ENCODE measurements around the gene HM13. TPM values are rescaled to one million over a fixed set of nuclear protein-coding genes. Genes with fewer than 3 reads are reported as not detected.
"Not testable (repeated sequence)": the region's sequence is repeated elsewhere in the genome, so short reads cannot be mapped to it uniquely, and the experiment has no call there.

HM13 gene
- total RNA-seq, 5 donors from 2014 or later (not counting 1 experiment from before 2014, with no cell fraction given), result 108 to 149 (median 140) TPM

DNA sequence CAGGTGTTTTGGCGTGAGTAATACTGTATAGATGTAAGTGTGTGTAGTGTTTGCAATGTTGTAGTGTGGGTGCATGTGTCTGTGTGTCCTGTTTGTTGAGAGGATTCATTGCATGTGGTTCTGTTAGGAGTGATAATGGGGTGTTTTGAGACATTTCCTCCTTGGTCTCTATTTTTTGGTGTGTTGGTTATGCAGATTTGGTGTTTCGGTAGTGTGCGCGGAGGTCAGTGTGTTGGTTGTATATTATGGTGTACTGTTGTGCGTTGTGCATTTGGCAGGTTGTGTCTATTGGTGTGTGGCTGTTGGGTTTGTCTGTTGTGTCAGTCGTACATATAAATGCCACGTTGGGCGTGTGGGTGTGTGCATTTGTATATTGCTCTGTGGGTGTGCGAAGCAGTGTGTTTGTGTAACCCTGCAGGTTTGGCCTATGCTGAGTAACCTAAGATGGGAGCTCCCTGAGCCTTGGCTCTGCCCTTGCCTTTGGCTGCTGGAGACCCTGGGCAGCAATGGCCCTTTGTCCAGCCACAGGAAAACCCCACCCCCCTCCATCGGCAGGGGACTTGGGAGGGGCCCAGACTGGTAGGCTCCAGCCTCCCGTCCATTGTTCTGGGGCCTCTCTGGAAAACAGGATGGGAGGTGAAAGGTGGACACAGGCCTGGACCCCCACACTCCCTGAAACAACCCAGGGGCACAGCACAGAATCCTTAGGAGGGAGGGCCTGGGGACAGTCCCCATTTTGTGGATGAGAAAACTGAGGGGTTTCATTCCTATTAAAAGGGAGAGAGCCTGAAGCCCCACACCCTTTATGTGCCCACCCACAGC, 80.5 kb downstream of the HM13 start:
- 85% methylated on average over 9 of the region's 11 CpGs for WGBS (ENCODE audit: insufficient coverage)
- Mint-ChIP-seq H3K27ac (no peak overlapping the region), H3K4me3 (no peak overlapping the region)

GRCh38 chr20:31595380-31595653, 81.1 kb downstream of the HM13 start:
- Mint-ChIP-seq H3K27ac (no peak overlapping the region), H3K4me3 (no peak overlapping the region), H3K36me3 (no peaks in the 10 kb centered on the region), H3K27me3 (peaks cover 0 to 2% of the 10 kb centered on the region in 2 donors), H3K4me1 (no peaks in the 10 kb centered on the region), H3K9me3 (no peaks in the 10 kb centered on the region)
- peaks cover 0 to 8% of the 10 kb centered on the region in 2 experiments for H3K27me3 ChIP-seq (replicated peaks in 1 of 2; ENCODE audit: control insufficient read depth in 2 of 2, extremely low read depth in 1 of 2, insufficient read depth in 2 of 2, low read length in 1 of 2)
- POLR2A ChIA-PET, result no interaction called here
- no CpG with 5 or more reads among the region's 3 CpGs for WGBS (ENCODE audit: insufficient coverage)
- no peaks in the 10 kb centered on the region for H3K9me3 ChIP-seq
- CTCF ChIA-PET, result interaction anchor here (0.5 to 0.6 kb wide), 3 partner anchors 8 to 39 kb away, joined by 3 to 4 read pairs (median 4); no protein-coding TSS in a partner anchor
- H3K36me3 ChIP-seq (ENCODE audit: control insufficient read depth in 2 of 2, extremely low read depth in 1 of 2, insufficient read depth in 1 of 2, low read length in 1 of 2), result no peaks in the 10 kb centered on the region
- no peak overlapping the region for H3K4me3 ChIP-seq (ENCODE audit: control insufficient read depth in 1 of 2, extremely low read depth in 1 of 2, low read length in 1 of 2)
- H3K27ac ChIP-seq (ENCODE audit: low read length), result no peak overlapping the region
- ATAC-seq (replicated peaks in 1 of 4) (no peak), DNase-seq (no peak)
- no peaks in the 10 kb centered on the region for H3K4me1 ChIP-seq (ENCODE audit: control insufficient read depth in 1 of 2, extremely low read depth in 1 of 2, insufficient read depth in 2 of 2, low read length in 2 of 2)

More for the DNA sequence above, 80.5 kb downstream of the HM13 start:
- Mint-ChIP-seq H3K4me1 (no peaks in the 10 kb centered on the region), H3K27me3 (peaks cover 0 to 2% of the 10 kb centered on the region in 2 donors), H3K36me3 (no peaks in the 10 kb centered on the region), H3K9me3 (no peaks in the 10 kb centered on the region)
- POLR2A ChIA-PET, result no interaction called here
- H3K36me3 ChIP-seq (ENCODE audit: control insufficient read depth in 2 of 2, extremely low read depth in 1 of 2, insufficient read depth in 1 of 2, low read length in 1 of 2), result no peaks in the 10 kb centered on the region
- peaks cover 0 to 8% of the 10 kb centered on the region in 2 experiments for H3K27me3 ChIP-seq (replicated peaks in 1 of 2; ENCODE audit: control insufficient read depth in 2 of 2, extremely low read depth in 1 of 2, insufficient read depth in 2 of 2, low read length in 1 of 2)
- H3K4me3 ChIP-seq (ENCODE audit: control insufficient read depth in 1 of 2, extremely low read depth in 1 of 2, low read length in 1 of 2), result no peak overlapping the region
- ATAC-seq (replicated peaks in 1 of 4) (no peak), DNase-seq (no peak)
- H3K4me1 ChIP-seq (ENCODE audit: control insufficient read depth in 1 of 2, extremely low read depth in 1 of 2, insufficient read depth in 2 of 2, low read length in 2 of 2), result no peaks in the 10 kb centered on the region
- H3K27ac ChIP-seq (ENCODE audit: low read length), result no peak overlapping the region
- H3K9me3 ChIP-seq, result no peaks in the 10 kb centered on the region
- CTCF ChIA-PET, result interaction anchor here in 1 of 2 donors (0.5 kb wide), 2 partner anchors 8 to 39 kb away, joined by 4 read pairs; no protein-coding TSS in a partner anchor

- Mint-ChIP-seq H3K27ac (no peak overlapping the region), H3K4me1 (no peaks in the 10 kb centered on the region), H3K36me3 (no peaks in the 10 kb centered on the region), H3K9me3 (no peaks in the 10 kb centered on the region), H3K4me3 (no peak overlapping the region), H3K27me3 (peaks cover 0 to 2% of the 10 kb centered on the region in 2 donors)
- Histone ChIP-seq H3K9me3 (no peaks in the 10 kb centered on the region), H3K4me3 (ENCODE audit: control insufficient read depth in 1 of 2, extremely low read depth in 1 of 2, low read length in 1 of 2) (no peak overlapping the region), H3K27me3 (replicated peaks in 1 of 2; ENCODE audit: control insufficient read depth in 2 of 2, extremely low read depth in 1 of 2, insufficient read depth in 2 of 2, low read length in 1 of 2) (peaks cover 0 to 10% of the 10 kb centered on the region in 2 experiments), H3K27ac (ENCODE audit: low read length) (no peak overlapping the region), H3K36me3 (ENCODE audit: control insufficient read depth in 2 of 2, extremely low read depth in 1 of 2, insufficient read depth in 1 of 2, low read length in 1 of 2) (no peaks in the 10 kb centered on the region), H3K4me1 (ENCODE audit: control insufficient read depth in 1 of 2, extremely low read depth in 1 of 2, insufficient read depth in 2 of 2, low read length in 2 of 2) (no peaks in the 10 kb centered on the region)
- 91% methylated on average over 15 of the region's 15 CpGs for WGBS (ENCODE audit: insufficient coverage)
- POLR2A ChIA-PET, result no interaction called here
- CTCF ChIA-PET, result interaction anchor here in 1 of 2 donors (0.6 kb wide), 1 partner anchor 21 kb away, joined by 3 read pairs; no protein-coding TSS in a partner anchor
- DNase-seq (no peak), ATAC-seq (replicated peaks in 1 of 4) (no peak)
These were observed 81.6 kb downstream of the HM13 start for GRCh38 chr20:31595654-31596411.

DNA sequence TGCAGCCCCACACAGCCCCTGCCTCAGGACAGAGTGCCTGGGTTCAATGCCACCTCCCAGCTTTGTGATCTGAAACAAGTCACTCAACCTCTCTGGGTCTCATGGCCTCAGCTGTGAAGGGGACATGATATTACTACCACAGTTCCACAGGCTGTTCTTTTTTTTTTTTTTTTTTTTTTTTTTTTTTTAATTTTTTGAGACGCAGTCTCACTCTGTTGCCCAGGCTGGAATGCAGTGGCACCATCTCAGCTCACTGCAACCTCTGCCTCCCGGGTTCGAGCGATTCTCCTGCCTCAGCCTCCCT, 82.1 kb downstream of the HM13 start:
- H3K4me1 Mint-ChIP-seq; H3K36me3 Mint-ChIP-seq; H3K27me3 Mint-ChIP-seq; H3K9me3 Mint-ChIP-seq; H3K27ac Mint-ChIP-seq; H3K9me3 ChIP-seq; H3K4me3 ChIP-seq (ENCODE audit: control insufficient read depth in 1 of 2, extremely low read depth in 1 of 2, low read length in 1 of 2); CTCF ChIA-PET; H3K4me3 Mint-ChIP-seq; H3K27ac ChIP-seq (ENCODE audit: low read length); POLR2A ChIA-PET; ATAC-seq (replicated peaks in 1 of 4); DNase-seq; H3K4me1 ChIP-seq (ENCODE audit: control insufficient read depth in 1 of 2, extremely low read depth in 1 of 2, insufficient read depth in 2 of 2, low read length in 2 of 2); H3K36me3 ChIP-seq (ENCODE audit: control insufficient read depth in 2 of 2, extremely low read depth in 1 of 2, insufficient read depth in 1 of 2, low read length in 1 of 2): not testable (repeated sequence)
- 61% methylated on average over 3 of the region's 4 CpGs for WGBS (ENCODE audit: insufficient coverage)
- peaks cover 0 to 15% of the 10 kb centered on the region in 2 experiments for H3K27me3 ChIP-seq (replicated peaks in 1 of 2; ENCODE audit: control insufficient read depth in 2 of 2, extremely low read depth in 1 of 2, insufficient read depth in 2 of 2, low read length in 1 of 2)

DNA sequence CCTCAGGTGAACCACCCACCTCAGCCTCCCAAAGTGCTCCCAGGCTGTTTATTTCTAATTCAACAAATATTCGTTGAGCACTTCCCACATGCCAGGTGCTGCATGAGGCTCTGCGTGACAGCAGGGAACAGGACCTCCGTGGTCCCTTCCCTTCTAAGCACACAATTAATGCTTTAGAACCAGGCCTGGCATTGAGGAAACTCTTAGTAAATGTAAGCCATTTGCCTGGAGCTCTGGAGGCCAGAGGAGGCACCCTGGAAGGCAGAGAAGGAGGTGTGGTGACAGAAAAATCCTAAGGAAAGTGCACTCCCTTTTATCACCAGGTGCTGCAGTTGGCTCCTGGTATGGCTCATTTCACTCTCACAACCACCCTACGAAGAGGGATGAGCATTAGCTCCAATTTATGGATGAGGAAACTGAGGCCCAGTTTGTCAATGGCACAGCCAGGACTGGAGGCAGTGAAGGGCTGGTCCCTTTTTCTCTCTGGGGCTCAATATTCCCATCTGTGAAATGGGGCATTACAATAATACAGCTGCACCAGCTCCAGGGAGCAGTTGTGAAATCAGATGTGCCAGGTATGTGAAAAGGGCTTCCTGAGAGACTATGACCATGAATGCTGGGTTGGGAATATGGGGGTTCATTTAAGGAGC, 82.7 kb downstream of the HM13 start:
- 40% methylated on average over 1 of the region's 4 CpGs for WGBS (ENCODE audit: insufficient coverage)

GRCh38 chr20:31597481-31597855, 83.2 kb downstream of the HM13 start:
- CTCF ChIA-PET, result interaction anchor here in 1 of 2 donors (0.6 kb wide), 1 partner anchor 245 kb away, joined by 4 read pairs; no protein-coding TSS in a partner anchor
- DNase-seq, result no peak
- H3K9me3 ChIP-seq, result no peaks in the 10 kb centered on the region
- Mint-ChIP-seq H3K36me3 (no peaks in the 10 kb centered on the region), H3K27me3 (peaks cover 2 to 3% of the 10 kb centered on the region in 2 donors), H3K27ac (no peak overlapping the region), H3K4me3 (no peak overlapping the region), H3K4me1 (peaks cover 0 to under 1% (median 0%) of the 10 kb centered on the region in 3 donors), H3K9me3 (no peaks in the 10 kb centered on the region)
- no peak overlapping the region for H3K4me3 ChIP-seq (ENCODE audit: control insufficient read depth in 1 of 2, extremely low read depth in 1 of 2, low read length in 1 of 2)
- H3K27ac ChIP-seq (ENCODE audit: low read length), result no peak overlapping the region
- peaks cover 0 to 26% of the 10 kb centered on the region in 2 experiments for H3K27me3 ChIP-seq (replicated peaks in 1 of 2; ENCODE audit: control insufficient read depth in 2 of 2, extremely low read depth in 1 of 2, insufficient read depth in 2 of 2, low read length in 1 of 2)
- POLR2A ChIA-PET, result no interaction called here
- H3K36me3 ChIP-seq (ENCODE audit: control insufficient read depth in 2 of 2, extremely low read depth in 1 of 2, insufficient read depth in 1 of 2, low read length in 1 of 2), result no peaks in the 10 kb centered on the region
- no CpG with 5 or more reads among the region's 2 CpGs for WGBS (ENCODE audit: insufficient coverage)
- H3K4me1 ChIP-seq (ENCODE audit: control insufficient read depth in 1 of 2, extremely low read depth in 1 of 2, insufficient read depth in 2 of 2, low read length in 2 of 2), result no peaks in the 10 kb centered on the region
- no peak for ATAC-seq (replicated peaks in 1 of 4)

More for the DNA sequence above, 82.7 kb downstream of the HM13 start:
- Histone ChIP-seq H3K4me3 (ENCODE audit: control insufficient read depth in 1 of 2, extremely low read depth in 1 of 2, low read length in 1 of 2) (no peak overlapping the region), H3K27me3 (replicated peaks in 1 of 2; ENCODE audit: control insufficient read depth in 2 of 2, extremely low read depth in 1 of 2, insufficient read depth in 2 of 2, low read length in 1 of 2) (peaks cover 0 to 21% of the 10 kb centered on the region in 2 experiments), H3K4me1 (ENCODE audit: control insufficient read depth in 1 of 2, extremely low read depth in 1 of 2, insufficient read depth in 2 of 2, low read length in 2 of 2) (no peaks in the 10 kb centered on the region), H3K36me3 (ENCODE audit: control insufficient read depth in 2 of 2, extremely low read depth in 1 of 2, insufficient read depth in 1 of 2, low read length in 1 of 2) (no peaks in the 10 kb centered on the region), H3K27ac (ENCODE audit: low read length) (no peak overlapping the region), H3K9me3 (no peaks in the 10 kb centered on the region)
- no peak overlapping the region for H3K4me3 Mint-ChIP-seq
- H3K36me3 Mint-ChIP-seq, result no peaks in the 10 kb centered on the region
- no peaks in the 10 kb centered on the region for H3K9me3 Mint-ChIP-seq
- H3K4me1 Mint-ChIP-seq, result no peaks in the 10 kb centered on the region
- H3K27me3 Mint-ChIP-seq, result peaks cover 0 to 2% of the 10 kb centered on the region in 2 donors
- DNase-seq (no peak), ATAC-seq (replicated peaks in 1 of 4) (no peak)
- CTCF ChIA-PET, result interaction anchor here (0.6 kb wide), 2 partner anchors 31 to 245 kb away, joined by 4 read pairs; no protein-coding TSS in a partner anchor
- POLR2A ChIA-PET, result no interaction called here
- H3K27ac Mint-ChIP-seq, result no peak overlapping the region

Data from T-cell (primary cell).